Measurements from ENCODE around the gene TPO. TPM values are rescaled to one million over a fixed set of nuclear protein-coding genes. Genes with fewer than 3 reads are reported as not detected.
"Not testable (repeated sequence)": the region's sequence is repeated elsewhere in the genome, so short reads cannot be mapped to it uniquely, and the experiment has no call there.

TPO gene
- total RNA-seq, 5 donors from 2014 or later (not counting 1 experiment from before 2014, with no cell fraction given) = 0.18 to 0.26 TPM; not detected in 3

DNA sequence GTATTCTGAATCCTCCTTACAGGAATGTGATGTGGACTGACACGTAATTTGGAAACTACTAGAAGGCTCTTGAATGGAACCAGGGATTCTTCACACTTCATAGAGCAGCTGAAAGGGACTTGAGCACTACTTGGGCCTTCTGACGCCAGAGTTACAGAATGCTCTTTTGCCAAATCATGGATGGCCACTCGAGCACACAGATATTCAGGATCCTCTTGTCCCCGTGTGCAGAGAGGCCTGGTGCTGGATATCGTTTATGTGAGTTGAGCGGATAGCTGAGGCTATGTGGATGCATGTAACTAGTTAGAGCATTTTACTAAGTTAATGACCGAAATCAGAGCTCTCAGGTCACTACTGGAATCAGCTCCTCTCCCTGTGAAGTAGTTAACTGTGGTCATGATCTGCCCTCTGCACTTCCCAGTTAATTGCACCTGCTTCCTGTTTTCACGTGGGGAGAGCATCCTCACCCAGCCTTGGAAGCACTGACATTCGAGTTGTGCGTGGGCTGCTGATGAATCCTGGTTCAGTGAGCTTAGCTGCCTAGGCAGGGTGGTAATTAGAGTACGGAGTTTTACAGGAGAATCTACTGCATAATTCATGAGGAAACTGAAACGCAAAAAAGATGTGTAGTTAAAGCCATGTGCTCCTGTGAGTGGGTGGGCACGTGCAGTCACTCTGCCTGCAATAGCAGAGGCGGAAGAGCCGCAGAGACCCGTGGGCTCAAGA lies 5.2 kb upstream of the TPO start:
- ATAC-seq (replicated peaks in 1 of 4) (no peak), DNase-seq (no peak)
- Histone ChIP-seq H3K4me1 (ENCODE audit: control insufficient read depth in 1 of 2, extremely low read depth in 1 of 2, insufficient read depth in 2 of 2, low read length in 2 of 2) (no peaks in the 10 kb centered on the region), H3K27me3 (replicated peaks in 1 of 2; ENCODE audit: control insufficient read depth in 2 of 2, extremely low read depth in 1 of 2, insufficient read depth in 2 of 2, low read length in 1 of 2) (no peaks in the 10 kb centered on the region), H3K27ac (ENCODE audit: low read length) (no peak overlapping the region), H3K9me3 (no peaks in the 10 kb centered on the region), H3K36me3 (ENCODE audit: control insufficient read depth in 2 of 2, extremely low read depth in 1 of 2, insufficient read depth in 1 of 2, low read length in 1 of 2) (no peaks in the 10 kb centered on the region), H3K4me3 (ENCODE audit: control insufficient read depth in 1 of 2, extremely low read depth in 1 of 2, low read length in 1 of 2) (no peak overlapping the region)
- H3K27ac Mint-ChIP-seq = no peak overlapping the region
- ChIA-PET CTCF (no interaction called here), POLR2A (no interaction called here)
- no peak overlapping the region for H3K4me3 Mint-ChIP-seq
- H3K36me3 Mint-ChIP-seq = no peaks in the 10 kb centered on the region
- peaks cover 4 to 19% (median 8%) of the 10 kb centered on the region in 3 donors for H3K4me1 Mint-ChIP-seq
- 70% methylated on average over 9 of the region's 16 CpGs for WGBS (ENCODE audit: insufficient coverage)
- no peaks in the 10 kb centered on the region for H3K27me3 Mint-ChIP-seq
- peaks cover 0 to 6% (median 0%) of the 10 kb centered on the region in 3 donors for H3K9me3 Mint-ChIP-seq

DNA sequence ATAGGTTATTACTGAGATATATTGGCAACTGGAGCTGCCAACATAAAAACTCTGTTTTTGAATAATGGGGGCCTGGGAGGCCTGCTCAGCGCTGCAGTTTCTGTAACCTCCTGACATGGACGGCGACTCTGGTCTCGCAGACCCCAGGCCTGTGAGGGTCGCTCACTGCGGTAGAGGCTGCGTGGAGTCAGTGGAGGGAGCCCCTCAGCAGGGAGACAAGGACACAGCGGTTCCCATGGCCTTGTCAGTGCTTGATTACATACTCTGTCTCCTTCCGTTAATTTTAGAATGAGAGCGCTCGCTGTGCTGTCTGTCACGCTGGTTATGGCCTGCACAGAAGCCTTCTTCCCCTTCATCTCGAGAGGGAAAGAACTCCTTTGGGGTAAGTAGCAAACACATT lies 858 bp downstream of the TPO start:
- H3K36me3 Mint-ChIP-seq = no peaks in the 10 kb centered on the region

DNA sequence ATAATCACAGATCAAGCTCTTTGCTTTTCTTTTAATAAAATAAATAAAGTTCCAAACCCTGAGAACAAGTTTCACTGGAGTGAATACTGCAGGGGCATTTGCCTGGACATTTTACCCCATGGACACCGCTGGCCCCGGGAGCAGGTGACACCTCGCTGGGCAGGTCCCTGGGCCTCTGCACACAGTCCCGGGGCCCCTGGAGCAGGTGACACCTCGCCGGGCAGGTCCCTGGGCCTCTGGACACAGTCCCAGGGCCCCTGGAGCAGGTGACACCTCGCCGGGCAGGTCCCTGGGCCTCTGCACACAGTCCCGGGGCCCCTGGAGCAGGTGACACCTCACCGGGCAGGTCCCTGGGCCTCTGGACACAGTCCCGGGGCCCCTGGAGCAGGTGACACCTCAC lies 1.6 kb downstream of the TPO start:
- H3K9me3 ChIP-seq; DNase-seq; H3K4me1 ChIP-seq (ENCODE audit: control insufficient read depth in 1 of 2, extremely low read depth in 1 of 2, insufficient read depth in 2 of 2, low read length in 2 of 2); CTCF ChIA-PET; H3K27me3 ChIP-seq (replicated peaks in 1 of 2; ENCODE audit: control insufficient read depth in 2 of 2, extremely low read depth in 1 of 2, insufficient read depth in 2 of 2, low read length in 1 of 2); H3K27ac Mint-ChIP-seq; H3K9me3 Mint-ChIP-seq; ATAC-seq (replicated peaks in 1 of 4); H3K27me3 Mint-ChIP-seq; H3K36me3 Mint-ChIP-seq; POLR2A ChIA-PET; H3K27ac ChIP-seq (ENCODE audit: low read length); H3K4me3 ChIP-seq (ENCODE audit: control insufficient read depth in 1 of 2, extremely low read depth in 1 of 2, low read length in 1 of 2); H3K36me3 ChIP-seq (ENCODE audit: control insufficient read depth in 2 of 2, extremely low read depth in 1 of 2, insufficient read depth in 1 of 2, low read length in 1 of 2); H3K4me3 Mint-ChIP-seq: not testable (repeated sequence)
- peaks cover 0 to 11% (median 0%) of the 10 kb centered on the region in 3 donors for H3K4me1 Mint-ChIP-seq
- WGBS (ENCODE audit: insufficient coverage) = 79% methylated on average over 11 of the region's 11 CpGs

More for the DNA sequence above, 858 bp downstream of the TPO start:
- ChIA-PET POLR2A (interaction anchor here in 1 of 2 donors (0.9 kb wide), 1 partner anchor 78 kb away, joined by 3 read pairs; no protein-coding TSS in a partner anchor), CTCF (no interaction called here)
- Mint-ChIP-seq H3K4me1 (peaks cover 0 to 11% (median 0%) of the 10 kb centered on the region in 3 donors), H3K4me3 (no peak overlapping the region), H3K27ac (no peak overlapping the region), H3K27me3 (no peaks in the 10 kb centered on the region), H3K9me3 (no peaks in the 10 kb centered on the region)
- Histone ChIP-seq H3K36me3 (ENCODE audit: control insufficient read depth in 2 of 2, extremely low read depth in 1 of 2, insufficient read depth in 1 of 2, low read length in 1 of 2) (no peaks in the 10 kb centered on the region), H3K4me1 (ENCODE audit: control insufficient read depth in 1 of 2, extremely low read depth in 1 of 2, insufficient read depth in 2 of 2, low read length in 2 of 2) (no peaks in the 10 kb centered on the region), H3K4me3 (ENCODE audit: control insufficient read depth in 1 of 2, extremely low read depth in 1 of 2, low read length in 1 of 2) (no peak overlapping the region), H3K27me3 (replicated peaks in 1 of 2; ENCODE audit: control insufficient read depth in 2 of 2, extremely low read depth in 1 of 2, insufficient read depth in 2 of 2, low read length in 1 of 2) (no peaks in the 10 kb centered on the region), H3K9me3 (no peaks in the 10 kb centered on the region), H3K27ac (ENCODE audit: low read length) (no peak overlapping the region)
- 82% methylated on average over 8 of the region's 13 CpGs for WGBS (ENCODE audit: insufficient coverage)
- ATAC-seq (replicated peaks in 1 of 4) (no peak), DNase-seq (no peak)

DNA sequence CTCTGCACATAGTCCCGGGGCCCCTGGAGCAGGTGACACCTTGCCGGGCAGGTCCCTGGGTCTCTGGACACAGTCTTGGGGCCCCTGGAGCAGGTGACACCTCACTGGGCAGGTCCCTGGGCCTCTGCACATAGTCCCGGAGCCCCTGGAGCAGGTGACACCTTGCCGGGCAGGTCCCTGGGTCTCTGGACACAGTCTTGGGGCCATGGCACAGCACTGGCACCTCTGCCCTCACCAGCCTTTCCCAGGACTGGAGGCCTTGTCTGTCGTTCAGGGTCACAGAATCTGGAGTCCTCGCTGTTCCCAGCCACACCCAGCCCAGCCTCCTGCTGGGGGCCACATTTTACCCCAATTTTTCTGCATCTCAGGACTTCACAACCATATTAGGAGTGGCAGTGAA lies 2.2 kb downstream of the TPO start:
- ChIA-PET CTCF (no interaction called here), POLR2A (no interaction called here)
- peaks cover 0 to 11% (median 0%) of the 10 kb centered on the region in 3 donors for H3K4me1 Mint-ChIP-seq
- ATAC-seq (replicated peaks in 1 of 4) (no peak), DNase-seq (no peak)
- H3K27me3 Mint-ChIP-seq = no peaks in the 10 kb centered on the region
- Histone ChIP-seq H3K36me3 (ENCODE audit: control insufficient read depth in 2 of 2, extremely low read depth in 1 of 2, insufficient read depth in 1 of 2, low read length in 1 of 2) (no peaks in the 10 kb centered on the region), H3K27me3 (replicated peaks in 1 of 2; ENCODE audit: control insufficient read depth in 2 of 2, extremely low read depth in 1 of 2, insufficient read depth in 2 of 2, low read length in 1 of 2) (no peaks in the 10 kb centered on the region), H3K9me3 (no peaks in the 10 kb centered on the region), H3K27ac (ENCODE audit: low read length) (no peak overlapping the region), H3K4me1 (ENCODE audit: control insufficient read depth in 1 of 2, extremely low read depth in 1 of 2, insufficient read depth in 2 of 2, low read length in 2 of 2) (no peaks in the 10 kb centered on the region), H3K4me3 (ENCODE audit: control insufficient read depth in 1 of 2, extremely low read depth in 1 of 2, low read length in 1 of 2) (no peak overlapping the region)
- H3K36me3 Mint-ChIP-seq = no peaks in the 10 kb centered on the region
- 84% methylated on average over 6 of the region's 6 CpGs for WGBS (ENCODE audit: insufficient coverage)
- H3K4me3 Mint-ChIP-seq = no peak overlapping the region
- H3K27ac Mint-ChIP-seq = no peak overlapping the region
- H3K9me3 Mint-ChIP-seq = no peaks in the 10 kb centered on the region

DNA sequence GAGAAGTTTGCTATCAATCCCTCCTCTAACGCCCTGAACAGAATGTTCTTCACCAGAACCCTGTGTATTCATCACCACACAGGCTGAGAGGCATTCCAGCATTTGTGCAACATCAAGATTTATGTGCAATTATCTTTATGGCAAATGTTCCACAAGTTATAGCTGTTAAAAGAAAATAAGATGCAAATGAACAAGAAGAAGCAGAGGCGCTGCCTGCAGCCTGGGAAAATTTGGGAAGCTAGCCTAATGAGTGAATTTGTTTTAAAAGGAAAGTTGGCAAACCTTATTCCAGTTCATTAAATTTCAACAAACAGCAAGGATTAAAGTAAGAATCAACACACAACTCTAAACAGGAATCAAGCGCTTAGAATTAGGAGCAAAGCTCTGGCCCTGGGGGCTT lies 5.3 kb downstream of the TPO start:
- Histone ChIP-seq H3K27ac (ENCODE audit: low read length) (no peak overlapping the region), H3K9me3 (no peaks in the 10 kb centered on the region), H3K36me3 (ENCODE audit: control insufficient read depth in 2 of 2, extremely low read depth in 1 of 2, insufficient read depth in 1 of 2, low read length in 1 of 2) (no peaks in the 10 kb centered on the region), H3K4me1 (ENCODE audit: control insufficient read depth in 1 of 2, extremely low read depth in 1 of 2, insufficient read depth in 2 of 2, low read length in 2 of 2) (no peaks in the 10 kb centered on the region), H3K4me3 (ENCODE audit: control insufficient read depth in 1 of 2, extremely low read depth in 1 of 2, low read length in 1 of 2) (no peak overlapping the region), H3K27me3 (replicated peaks in 1 of 2; ENCODE audit: control insufficient read depth in 2 of 2, extremely low read depth in 1 of 2, insufficient read depth in 2 of 2, low read length in 1 of 2) (peaks cover 0 to 2% of the 10 kb centered on the region in 2 experiments)
- Mint-ChIP-seq H3K4me3 (no peak overlapping the region), H3K27me3 (no peaks in the 10 kb centered on the region), H3K27ac (no peak overlapping the region), H3K9me3 (no peaks in the 10 kb centered on the region), H3K4me1 (no peaks in the 10 kb centered on the region), H3K36me3 (no peaks in the 10 kb centered on the region)
- ATAC-seq (replicated peaks in 1 of 4) = no peak
- CTCF ChIA-PET = no interaction called here
- WGBS (ENCODE audit: insufficient coverage) = no CpG with 5 or more reads among the region's 3 CpGs
- POLR2A ChIA-PET = no interaction called here
- DNase-seq = no peak

DNA sequence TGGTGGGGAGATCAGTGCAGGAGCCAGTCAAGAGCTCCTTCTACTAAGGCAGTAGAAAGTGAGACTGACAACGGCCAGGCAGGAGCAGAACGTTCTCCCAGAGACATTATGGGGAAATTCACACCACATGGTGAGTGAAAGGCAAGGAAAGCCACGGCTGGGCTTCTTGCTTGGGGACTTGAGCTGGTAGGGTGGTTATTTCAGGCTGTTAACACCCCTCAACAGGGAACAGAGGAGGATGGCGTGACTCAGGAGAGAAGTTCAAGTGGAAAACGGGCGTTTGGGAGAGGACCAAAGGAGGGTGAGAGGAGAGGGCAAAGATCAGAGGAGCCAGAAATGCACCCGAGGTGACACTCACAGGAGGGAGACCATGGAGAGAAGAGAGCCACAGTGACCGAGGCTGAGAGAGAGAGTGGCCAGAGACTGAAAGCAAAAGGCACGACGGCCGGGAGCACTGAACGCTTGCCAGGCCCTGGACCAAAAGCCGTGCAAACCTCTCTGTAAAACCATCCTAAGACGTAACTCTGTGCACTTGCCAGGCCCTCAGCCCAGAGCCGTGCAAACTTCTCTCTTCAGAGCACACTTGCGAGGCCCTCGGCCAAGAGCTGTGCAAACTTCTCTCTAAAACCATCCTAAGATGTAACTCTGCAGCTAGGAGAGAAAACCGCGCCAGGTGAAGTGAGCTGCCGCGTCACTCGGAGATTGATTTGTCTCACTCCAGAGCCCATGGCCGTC lies 7.7 kb downstream of the TPO start:
- POLR2A ChIA-PET = interaction anchor here in 1 of 2 donors (0.6 kb wide), 1 partner anchor 678 kb away, joined by 4 read pairs; no protein-coding TSS in a partner anchor
- Mint-ChIP-seq H3K27ac (no peak overlapping the region), H3K9me3 (no peaks in the 10 kb centered on the region), H3K27me3 (peaks cover 0 to 8% of the 10 kb centered on the region in 2 donors), H3K36me3 (no peaks in the 10 kb centered on the region), H3K4me3 (no peak overlapping the region), H3K4me1 (no peaks in the 10 kb centered on the region)
- CTCF ChIA-PET = no interaction called here
- Histone ChIP-seq H3K27ac (ENCODE audit: low read length) (no peak overlapping the region), H3K4me1 (ENCODE audit: control insufficient read depth in 1 of 2, extremely low read depth in 1 of 2, insufficient read depth in 2 of 2, low read length in 2 of 2) (no peaks in the 10 kb centered on the region), H3K36me3 (ENCODE audit: control insufficient read depth in 2 of 2, extremely low read depth in 1 of 2, insufficient read depth in 1 of 2, low read length in 1 of 2) (no peaks in the 10 kb centered on the region), H3K4me3 (ENCODE audit: control insufficient read depth in 1 of 2, extremely low read depth in 1 of 2, low read length in 1 of 2) (no peak overlapping the region), H3K27me3 (replicated peaks in 1 of 2; ENCODE audit: control insufficient read depth in 2 of 2, extremely low read depth in 1 of 2, insufficient read depth in 2 of 2, low read length in 1 of 2) (peaks cover 0 to 2% of the 10 kb centered on the region in 2 experiments), H3K9me3 (no peaks in the 10 kb centered on the region)
- no peak for DNase-seq
- no peak for ATAC-seq (replicated peaks in 1 of 4)
- 80% methylated on average over 15 of the region's 23 CpGs for WGBS (ENCODE audit: insufficient coverage)
